VCaP (cell line): ENCODE results near the gene CRIP3.

Experiments used
- H3K27ac ChIP-seq: fragments of 450-650 bp; 2 replicates; pipeline ENCODE4 v1.5.1; 2017
- TF ChIP-seq, protein P1 (sequence below): fragments of 450-650 bp; conservative IDR thresholded peaks from 2 replicates; pipeline ENCODE4 v1.5.1; 2017; ENCODE audit warnings: mild to moderate bottlenecking, moderate library complexity

CRIP3 gene

DNA sequence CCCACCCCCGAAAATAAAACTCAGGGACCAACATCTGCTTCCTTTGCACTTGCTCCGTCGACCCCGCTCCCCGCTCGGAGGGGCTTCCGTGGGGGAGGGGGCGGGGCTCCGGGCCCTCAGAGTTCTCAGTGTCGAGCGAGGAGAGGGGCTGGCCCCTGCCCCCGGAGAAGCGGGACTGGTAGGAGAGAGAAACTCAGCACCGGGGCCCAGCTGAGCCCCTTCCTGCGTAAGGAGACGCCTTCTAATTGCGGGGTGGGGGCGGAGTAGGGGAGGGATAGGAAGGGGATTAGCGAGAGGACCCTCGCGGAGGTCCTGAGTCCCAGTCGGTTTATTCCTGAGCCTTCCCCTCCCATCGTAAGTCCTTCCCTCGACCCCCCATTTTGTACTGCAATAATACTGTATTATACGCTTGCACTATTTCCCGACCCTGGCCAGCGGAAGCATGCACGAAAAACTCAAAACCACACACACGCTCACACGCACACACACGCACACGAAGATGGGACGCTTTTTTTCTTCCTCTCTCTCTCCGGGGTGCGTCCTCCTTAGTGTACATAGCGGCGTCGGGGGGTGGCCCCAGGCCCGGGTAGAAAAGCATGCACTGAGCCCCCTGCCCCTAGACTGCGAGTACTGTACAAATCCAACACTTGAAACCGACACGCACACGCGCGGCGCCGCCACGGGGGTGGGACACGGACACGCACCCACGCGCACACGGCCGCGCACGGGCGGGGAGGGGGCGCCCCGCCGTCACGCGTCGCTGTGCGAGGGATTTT is 32.6 kb downstream of the CRIP3 start:
- H3K27ac ChIP-seq, result no peak overlapping the region
- TF ChIP-seq, protein P1, sequence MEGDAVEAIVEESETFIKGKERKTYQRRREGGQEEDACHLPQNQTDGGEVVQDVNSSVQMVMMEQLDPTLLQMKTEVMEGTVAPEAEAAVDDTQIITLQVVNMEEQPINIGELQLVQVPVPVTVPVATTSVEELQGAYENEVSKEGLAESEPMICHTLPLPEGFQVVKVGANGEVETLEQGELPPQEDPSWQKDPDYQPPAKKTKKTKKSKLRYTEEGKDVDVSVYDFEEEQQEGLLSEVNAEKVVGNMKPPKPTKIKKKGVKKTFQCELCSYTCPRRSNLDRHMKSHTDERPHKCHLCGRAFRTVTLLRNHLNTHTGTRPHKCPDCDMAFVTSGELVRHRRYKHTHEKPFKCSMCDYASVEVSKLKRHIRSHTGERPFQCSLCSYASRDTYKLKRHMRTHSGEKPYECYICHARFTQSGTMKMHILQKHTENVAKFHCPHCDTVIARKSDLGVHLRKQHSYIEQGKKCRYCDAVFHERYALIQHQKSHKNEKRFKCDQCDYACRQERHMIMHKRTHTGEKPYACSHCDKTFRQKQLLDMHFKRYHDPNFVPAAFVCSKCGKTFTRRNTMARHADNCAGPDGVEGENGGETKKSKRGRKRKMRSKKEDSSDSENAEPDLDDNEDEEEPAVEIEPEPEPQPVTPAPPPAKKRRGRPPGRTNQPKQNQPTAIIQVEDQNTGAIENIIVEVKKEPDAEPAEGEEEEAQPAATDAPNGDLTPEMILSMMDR, result no peak

DNA sequence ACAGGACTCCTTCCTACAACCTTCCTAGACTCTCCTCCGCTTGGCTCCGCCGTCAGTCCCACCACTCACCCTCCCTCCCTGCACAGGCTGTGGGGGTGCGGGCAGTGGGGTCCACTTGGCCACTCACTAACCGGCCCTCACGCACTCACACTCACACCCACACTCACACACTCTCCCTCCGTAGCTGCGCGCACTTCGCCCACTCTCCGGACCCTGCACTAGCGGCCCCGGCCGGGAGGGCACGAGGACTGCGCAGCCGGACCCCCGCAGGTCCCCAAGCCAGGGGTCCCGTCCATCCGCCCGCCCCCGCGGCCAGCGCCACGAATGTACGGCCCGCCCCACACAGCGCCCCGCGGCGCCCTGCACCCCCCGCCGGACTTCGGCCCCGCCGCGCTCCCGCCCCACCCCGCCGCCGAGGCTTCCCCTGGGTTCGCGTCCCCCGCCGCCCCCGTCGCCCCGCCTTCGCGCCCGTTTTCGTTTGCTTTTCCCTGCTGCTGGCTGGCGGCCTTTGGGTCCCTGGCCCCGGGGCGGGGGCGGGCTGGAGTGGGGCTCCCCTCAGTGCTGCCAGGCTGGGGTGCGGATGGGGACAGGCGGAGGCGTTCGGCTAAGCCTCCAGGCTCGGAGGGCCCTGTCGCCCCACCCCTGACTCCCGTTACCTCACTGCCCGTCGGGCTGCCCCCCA is 33.6 kb downstream of the CRIP3 start:
- no peak overlapping the region for H3K27ac ChIP-seq
- TF ChIP-seq, protein P1, result no peak

DNA sequence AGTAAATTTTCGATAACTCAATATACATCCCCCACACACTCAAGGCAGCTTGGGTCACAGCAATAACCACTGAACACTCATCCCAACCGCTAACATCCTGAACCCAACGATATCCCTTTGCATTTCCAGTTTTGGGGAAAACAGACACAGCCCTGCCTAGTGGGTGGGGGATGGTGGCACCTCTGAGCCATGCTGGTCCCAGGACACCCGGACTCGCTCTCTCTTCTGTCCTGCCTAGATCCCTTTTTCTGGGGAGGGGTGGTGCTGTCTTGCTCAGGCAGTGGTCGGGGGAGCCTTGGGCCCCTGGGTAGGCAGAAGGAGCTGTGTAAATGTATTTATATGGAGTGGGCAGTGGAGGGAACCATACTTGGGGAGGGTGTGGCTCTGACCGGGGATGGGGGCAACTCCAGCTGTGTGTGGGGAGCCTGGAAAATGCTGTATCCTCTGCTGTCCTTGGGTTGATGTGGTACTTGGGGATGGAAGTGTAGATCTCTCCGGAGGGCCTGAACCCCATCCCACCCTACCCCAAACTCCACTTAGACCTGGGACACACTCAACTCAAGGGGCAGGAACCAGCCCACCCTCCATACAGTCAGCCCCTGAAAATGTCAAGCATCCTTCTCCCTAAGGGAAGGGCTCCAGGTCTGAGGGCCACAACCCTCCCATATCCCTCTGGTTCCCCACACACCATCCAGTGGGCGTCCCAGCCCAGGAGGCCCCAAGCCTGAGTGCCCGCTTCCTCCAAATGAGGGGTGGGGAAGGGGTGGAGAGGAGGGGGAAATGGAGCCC is 34.3 kb downstream of the CRIP3 start:
- H3K27ac ChIP-seq, result no peak overlapping the region
- TF ChIP-seq, protein P1, result no peak

DNA sequence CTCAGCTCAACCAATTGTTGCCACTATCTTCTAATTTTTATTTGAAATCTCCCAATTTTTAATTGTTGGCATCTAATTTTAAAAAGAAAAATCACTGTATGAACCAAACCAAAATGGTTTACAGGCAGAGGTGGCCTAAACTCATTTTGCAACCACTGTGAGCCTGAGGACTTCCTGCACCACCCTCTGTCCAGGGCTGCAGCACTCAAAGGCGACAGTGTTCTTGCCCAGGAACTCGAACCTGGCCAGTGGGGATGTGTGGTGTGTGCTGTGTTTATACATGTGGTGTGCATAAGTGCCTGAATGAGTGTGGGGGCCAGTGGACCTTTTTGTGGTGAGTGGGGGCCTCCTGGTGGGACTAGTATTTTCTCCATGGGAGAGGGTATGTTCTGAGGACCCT is 34.9 kb downstream of the CRIP3 start:
- TF ChIP-seq, protein P1, result no peak

DNA sequence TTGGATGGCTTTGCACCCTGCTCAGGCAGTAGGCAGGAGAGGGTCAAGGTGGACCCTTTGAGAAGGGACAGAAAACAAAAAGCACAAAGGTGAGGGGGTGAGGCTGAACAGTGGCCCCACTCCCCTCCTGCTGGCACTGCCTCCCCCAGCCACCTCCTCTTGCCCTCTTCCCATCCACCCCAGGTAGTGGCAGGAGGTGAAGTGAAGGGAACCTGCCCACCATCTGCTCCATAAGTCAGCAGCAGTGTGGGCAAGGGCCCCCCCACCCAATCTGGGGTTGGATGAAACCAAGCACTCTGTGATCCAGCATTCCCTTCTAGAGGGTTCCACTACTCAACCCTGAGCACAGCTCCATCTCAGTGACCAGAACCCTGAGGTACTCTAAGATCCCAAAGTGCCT is 36.7 kb downstream of the CRIP3 start:
- H3K27ac ChIP-seq, result no peak overlapping the region
- TF ChIP-seq, protein P1, result no peak

More for the DNA sequence above, 34.9 kb downstream of the CRIP3 start:
- no peak overlapping the region for H3K27ac ChIP-seq

DNA sequence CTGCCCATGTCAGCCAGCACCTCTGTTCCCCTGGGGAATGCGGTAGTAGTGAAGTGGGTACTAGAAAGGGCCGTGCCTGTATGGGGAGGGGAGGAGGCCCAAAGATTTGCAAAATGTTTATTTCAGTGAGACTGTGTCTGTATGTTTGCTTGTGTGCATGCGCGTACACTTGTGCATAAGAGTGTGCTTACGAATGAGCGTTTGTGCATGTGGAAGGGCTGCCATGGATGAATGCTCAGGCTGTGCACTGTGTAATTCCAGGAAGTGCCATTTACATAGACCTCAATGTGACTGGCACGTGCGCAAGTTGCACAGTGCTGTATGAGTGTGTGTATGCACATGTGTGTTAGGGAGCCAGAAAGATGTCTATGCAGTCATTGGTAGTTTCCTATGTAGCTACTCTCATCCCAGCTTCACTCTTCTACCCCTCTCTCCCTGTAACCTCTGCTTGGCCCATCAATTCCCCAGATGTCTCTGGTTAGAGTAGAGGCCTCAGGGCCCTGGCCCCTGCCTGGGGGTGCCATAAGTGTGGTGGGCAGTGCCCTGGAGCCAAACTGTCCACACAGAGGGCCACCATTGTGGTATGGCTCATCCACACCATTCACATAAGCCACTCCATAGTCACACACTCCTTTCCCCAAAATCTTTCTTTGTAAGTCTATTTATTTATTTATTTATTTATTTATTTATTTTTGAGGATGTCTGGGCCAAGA is 37.4 kb downstream of the CRIP3 start:
- TF ChIP-seq, protein P1, result no peak
- H3K27ac ChIP-seq, result no peak overlapping the region
